HFFc6 (cell line): ENCODE results near the gene RINL. TPM values are rescaled to one million over a fixed set of nuclear protein-coding genes. Genes with fewer than 3 reads are reported as not detected.

ENCODE experiments used
- DNase-seq: peaks from one replicate; pipeline ENCODE4 v3.0.0-alpha.2; 2018
- H3K27ac Mint-ChIP-seq: 2 replicates; pipeline ENCODE4 v1.8.0; 2020; ENCODE audit warnings: mild to moderate bottlenecking, mixed read lengths
- H3K27me3 Mint-ChIP-seq: 2 replicates; pipeline ENCODE4 v1.8.0; 2021; ENCODE audit warnings: mild to moderate bottlenecking, moderate library complexity, mixed read lengths; ENCODE audit not compliant: insufficient read depth
- H3K36me3 Mint-ChIP-seq: 2 replicates; pipeline ENCODE4 v1.8.0; 2021; ENCODE audit warnings: low read depth, mixed read lengths
- H3K4me1 Mint-ChIP-seq: 2 replicates; pipeline ENCODE4 v1.8.0; 2020; ENCODE audit warnings: low read depth, mixed read lengths
- H3K4me3 Mint-ChIP-seq: 2 replicates; pipeline ENCODE4 v1.8.0; 2020; ENCODE audit warnings: mild to moderate bottlenecking, moderate library complexity, mixed read lengths
- H3K9me3 Mint-ChIP-seq: 2 replicates; pipeline ENCODE4 v1.8.0; 2020; ENCODE audit warnings: mild to moderate bottlenecking, mixed read lengths
- long read RNA-seq: library from polyadenylated mRNA; unstranded; transcript quantifications from one replicate; pipeline ENCODE4 v2.0.0, GENCODE V29; 2019
- total RNA-seq, 6 experiments: library from RNA; stranded (reverse); fragmentation: NEBNext Ultra II Directional; extraction: Animal tissue kit (Norgen Biotek cat#: 25700); gene quantifications; 2 replicates in 1 of 6; 3 replicates in 5 of 6; pipeline ENCODE4 v1.2.3, GENCODE V29; 2021
- TF ChIP-seq, protein P1 (sequence below): fragments of 200-600 bp; sonication (generic); IDR thresholded peaks from 2 replicates; pipeline ENCODE4 v1.5.0; 2021; ENCODE audit warnings: antibody characterized with exemption, mild to moderate bottlenecking

RINL gene, protein sequence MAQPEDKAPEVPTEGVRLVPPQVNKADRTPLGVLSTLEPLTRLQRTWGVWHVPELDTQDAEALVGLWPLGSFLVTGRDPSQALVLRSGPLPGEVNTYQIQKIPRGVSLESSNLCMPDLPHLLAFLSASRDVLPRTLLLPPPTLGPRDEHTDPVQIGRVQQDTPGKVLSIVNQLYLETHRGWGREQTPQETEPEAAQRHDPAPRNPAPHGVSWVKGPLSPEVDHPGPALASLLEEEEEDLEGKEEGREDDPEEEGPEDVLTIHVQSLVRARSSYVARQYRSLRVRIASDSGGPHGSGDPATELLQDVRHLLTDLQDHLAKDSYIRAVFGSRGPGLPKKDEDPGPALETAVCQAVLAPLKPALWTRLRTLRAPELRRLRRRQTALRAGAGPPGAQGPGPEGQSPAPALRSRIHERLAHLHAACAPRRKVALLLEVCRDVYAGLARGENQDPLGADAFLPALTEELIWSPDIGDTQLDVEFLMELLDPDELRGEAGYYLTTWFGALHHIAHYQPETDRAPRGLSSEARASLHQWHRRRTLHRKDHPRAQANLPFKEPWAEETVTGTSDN
- total RNA-seq: 1 to 10 TPM in 5 of 6 experiments, under 1 TPM in 1; 0.69 to 3.5 (median 1.7) TPM
- long read RNA-seq: 0 reads

DNA sequence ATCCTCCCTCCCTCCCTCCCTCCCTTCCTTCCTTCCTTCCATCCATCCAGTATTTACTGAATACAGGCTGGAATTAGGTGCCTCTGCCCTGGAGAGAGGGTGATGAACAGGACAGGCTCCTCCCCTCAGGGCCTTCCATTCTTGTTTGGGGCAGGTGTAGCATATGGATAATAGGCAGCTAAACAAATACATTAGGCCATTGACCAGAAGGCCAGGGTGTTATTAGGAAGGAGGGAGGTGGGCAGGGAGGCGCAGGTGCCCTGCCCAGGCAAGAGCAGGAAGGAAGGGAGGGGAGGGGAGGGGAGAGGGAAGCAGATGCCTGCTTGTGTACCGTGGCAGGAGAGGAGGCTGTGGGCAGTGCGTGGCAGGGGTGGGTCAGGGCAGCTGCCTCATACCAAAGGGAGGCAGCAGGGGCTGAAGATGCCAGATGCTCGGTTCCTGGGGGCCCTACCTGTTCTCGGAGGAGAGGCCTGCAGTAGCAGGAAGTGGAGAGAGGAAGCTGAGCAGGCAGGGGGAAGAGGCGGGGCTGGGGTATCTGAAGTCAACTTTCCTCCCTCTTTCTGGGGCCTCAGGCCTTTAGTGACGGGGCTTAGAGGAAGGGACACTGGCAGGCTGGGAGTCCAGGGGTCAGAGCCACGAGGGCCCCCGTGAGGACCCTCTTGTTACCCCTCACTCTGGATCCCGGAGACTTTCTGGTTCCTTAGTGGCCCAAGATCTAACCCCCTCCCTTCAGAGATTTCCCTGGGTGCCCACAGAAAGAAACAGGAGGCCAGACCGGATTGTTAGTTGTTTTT lies at the start of gene RINL:
Gene RINL, minus strand, starts transcription at position 495 of the 794 bp plus-strand sequence. CDS start 1,533 bp downstream, outside the sequence.
- no peaks in the 10 kb centered on the region for H3K9me3 Mint-ChIP-seq
- no peak within 1 kb of the TSS for H3K4me3 Mint-ChIP-seq
- H3K4me1 Mint-ChIP-seq: no peaks in the 10 kb centered on the region
- H3K36me3 Mint-ChIP-seq: no peaks in the 10 kb centered on the region
- TF ChIP-seq, protein P1, sequence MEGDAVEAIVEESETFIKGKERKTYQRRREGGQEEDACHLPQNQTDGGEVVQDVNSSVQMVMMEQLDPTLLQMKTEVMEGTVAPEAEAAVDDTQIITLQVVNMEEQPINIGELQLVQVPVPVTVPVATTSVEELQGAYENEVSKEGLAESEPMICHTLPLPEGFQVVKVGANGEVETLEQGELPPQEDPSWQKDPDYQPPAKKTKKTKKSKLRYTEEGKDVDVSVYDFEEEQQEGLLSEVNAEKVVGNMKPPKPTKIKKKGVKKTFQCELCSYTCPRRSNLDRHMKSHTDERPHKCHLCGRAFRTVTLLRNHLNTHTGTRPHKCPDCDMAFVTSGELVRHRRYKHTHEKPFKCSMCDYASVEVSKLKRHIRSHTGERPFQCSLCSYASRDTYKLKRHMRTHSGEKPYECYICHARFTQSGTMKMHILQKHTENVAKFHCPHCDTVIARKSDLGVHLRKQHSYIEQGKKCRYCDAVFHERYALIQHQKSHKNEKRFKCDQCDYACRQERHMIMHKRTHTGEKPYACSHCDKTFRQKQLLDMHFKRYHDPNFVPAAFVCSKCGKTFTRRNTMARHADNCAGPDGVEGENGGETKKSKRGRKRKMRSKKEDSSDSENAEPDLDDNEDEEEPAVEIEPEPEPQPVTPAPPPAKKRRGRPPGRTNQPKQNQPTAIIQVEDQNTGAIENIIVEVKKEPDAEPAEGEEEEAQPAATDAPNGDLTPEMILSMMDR: no peak
- DNase-seq: no peak
- no peaks in the 10 kb centered on the region for H3K27me3 Mint-ChIP-seq
- no peak within 1 kb of the TSS for H3K27ac Mint-ChIP-seq

DNA sequence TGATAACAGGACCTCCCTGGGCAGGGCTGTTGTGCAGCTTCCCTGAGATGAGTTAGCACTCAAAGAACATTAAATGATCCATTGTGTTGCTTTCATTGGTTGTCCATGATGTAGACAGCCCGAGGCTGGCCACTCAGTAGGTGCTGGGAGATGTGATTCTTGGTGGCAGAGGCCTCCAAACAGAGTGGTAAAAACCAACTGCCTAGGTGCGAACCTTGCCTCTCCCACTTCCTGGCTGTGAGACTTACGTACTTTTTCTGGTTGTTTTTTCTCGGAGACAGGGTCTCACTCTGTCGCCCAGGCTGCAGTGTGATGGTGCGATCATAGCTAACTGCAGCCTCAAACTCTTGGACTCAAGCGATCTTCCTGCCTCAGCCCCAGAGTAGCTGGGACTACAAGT lies 46.3 kb upstream of the RINL start:
- H3K4me1 Mint-ChIP-seq: peaks cover 9% of the 10 kb centered on the region
- no peak overlapping the region for H3K4me3 Mint-ChIP-seq
- DNase-seq: no peak
- H3K36me3 Mint-ChIP-seq: peaks cover 10% of the 10 kb centered on the region
- no peaks in the 10 kb centered on the region for H3K27me3 Mint-ChIP-seq
- no peak overlapping the region for H3K27ac Mint-ChIP-seq
- no peaks in the 10 kb centered on the region for H3K9me3 Mint-ChIP-seq
- TF ChIP-seq, protein P1: no peak

DNA sequence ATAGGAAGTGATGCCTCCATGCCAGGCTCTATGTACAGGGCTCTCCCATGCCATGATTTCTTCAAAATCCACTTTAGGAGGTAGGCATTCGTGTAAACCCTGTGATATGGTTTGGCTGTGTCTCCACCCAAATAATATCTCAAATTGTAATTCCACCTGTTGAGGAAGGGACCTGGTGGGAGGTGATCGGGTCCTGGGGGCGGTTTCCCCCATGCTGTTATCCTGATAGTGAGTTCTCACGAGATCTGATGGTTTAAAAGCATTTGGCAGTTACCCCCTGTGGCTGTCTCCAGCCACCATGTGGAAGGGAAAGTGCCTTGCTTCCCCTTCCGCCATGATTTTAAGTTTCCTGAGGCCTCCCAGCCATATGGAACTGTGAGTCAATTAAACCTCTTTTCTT lies 44.4 kb upstream of the RINL start:
- H3K36me3 Mint-ChIP-seq: peaks cover 10% of the 10 kb centered on the region

DNA sequence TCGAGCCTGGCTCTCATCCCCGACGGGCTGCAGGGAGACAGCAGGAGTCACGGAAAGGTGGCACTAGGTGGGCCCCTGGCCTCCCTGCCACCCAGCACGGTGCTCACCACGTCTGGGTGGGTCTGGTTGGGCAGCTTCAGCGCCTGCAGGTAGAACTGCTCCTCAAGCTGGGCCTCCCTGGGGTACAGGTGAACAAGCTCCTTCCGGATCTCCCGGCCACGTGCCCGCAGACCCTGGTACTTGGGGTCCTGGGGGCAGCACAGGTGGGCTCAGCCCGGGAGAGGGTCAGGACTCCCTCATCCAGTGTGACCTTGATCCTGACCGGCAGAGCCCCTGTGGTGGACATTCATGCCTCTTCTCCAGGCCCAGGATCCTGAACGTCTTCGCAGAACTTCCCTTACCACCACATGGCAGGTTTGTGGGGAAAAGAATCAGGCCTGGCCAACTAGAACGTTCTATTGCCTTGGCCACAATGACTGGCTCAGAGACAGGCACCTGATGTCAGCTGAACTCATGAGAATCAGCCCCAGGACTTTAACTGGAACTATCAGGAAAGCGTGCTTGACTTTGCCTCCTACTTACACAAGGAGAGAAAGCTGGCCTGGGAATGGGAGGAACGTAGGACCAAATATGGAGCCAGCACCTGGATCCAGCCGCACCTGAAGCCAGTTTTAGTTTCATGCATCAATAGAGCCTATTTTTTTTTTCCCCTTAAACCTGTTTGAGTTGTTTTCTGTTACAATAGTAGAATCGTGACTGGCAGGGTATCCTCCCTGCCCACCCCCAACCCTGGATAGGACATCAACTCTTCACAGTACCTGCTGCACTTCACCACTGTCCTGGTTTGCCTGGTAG lies 43.6 kb upstream of the RINL start:
- Mint-ChIP-seq H3K27me3 (no peaks in the 10 kb centered on the region), H3K9me3 (no peaks in the 10 kb centered on the region), H3K4me3 (no peak overlapping the region), H3K36me3 (peaks cover 10% of the 10 kb centered on the region), H3K4me1 (no peaks in the 10 kb centered on the region), H3K27ac (no peak overlapping the region)
- TF ChIP-seq, protein P1: no peak
- no peak for DNase-seq

More for the DNA sequence above, 44.4 kb upstream of the RINL start:
- TF ChIP-seq, protein P1: no peak
- no peak for DNase-seq
- H3K27me3 Mint-ChIP-seq: no peaks in the 10 kb centered on the region
- no peaks in the 10 kb centered on the region for H3K9me3 Mint-ChIP-seq
- H3K27ac Mint-ChIP-seq: no peak overlapping the region
- H3K4me1 Mint-ChIP-seq: no peaks in the 10 kb centered on the region
- no peak overlapping the region for H3K4me3 Mint-ChIP-seq
